ENCODE data around the gene PZP. TPM values are rescaled to one million over a fixed set of nuclear protein-coding genes. Genes with fewer than 3 reads are reported as not detected.

Gene PZP
- total RNA-seq, 1 donor from 2014 or later, result 0.67 TPM

DNA sequence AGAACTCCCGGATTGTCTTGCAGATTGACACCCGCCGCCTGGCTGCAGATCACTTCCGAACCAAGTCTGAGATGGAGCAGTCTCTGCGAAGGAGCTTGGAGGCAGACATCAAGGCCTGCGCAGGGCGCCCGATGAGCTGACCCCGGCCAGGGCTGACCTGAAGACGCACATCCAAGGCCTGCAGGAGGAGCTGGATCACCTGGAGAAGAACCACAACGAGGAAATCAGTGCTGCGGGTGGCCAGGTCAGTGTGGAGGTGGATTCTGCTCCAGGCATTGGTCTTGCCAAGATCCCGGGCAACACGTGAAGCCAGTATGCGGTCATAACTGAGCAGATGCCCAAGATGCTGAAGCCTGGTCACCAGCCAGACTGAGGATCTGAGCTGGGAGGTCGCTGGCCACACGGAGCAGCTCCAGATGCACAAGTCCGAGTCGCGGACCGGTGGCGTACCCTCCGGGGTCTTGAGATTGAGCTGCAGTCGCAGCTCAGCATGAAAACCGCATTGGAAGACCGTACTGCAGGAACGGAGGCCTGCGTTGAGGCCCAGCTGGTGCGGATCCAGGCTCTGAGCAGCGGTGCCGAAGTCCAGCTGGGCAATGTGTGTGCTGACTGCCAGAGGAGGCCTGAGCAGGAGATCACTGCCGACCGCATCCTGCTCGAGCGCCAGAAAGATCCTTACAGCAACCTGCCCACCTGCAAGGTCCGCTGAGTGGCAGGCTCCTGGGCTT is 80.1 kb downstream of the PZP start:
- Histone ChIP-seq H3K27me3 (no peaks in the 10 kb centered on the region), H3K36me3 (no peaks in the 10 kb centered on the region), H3K9me3 (no peaks in the 10 kb centered on the region), H3K4me1 (peaks cover 11% of the 10 kb centered on the region), H3K4me3 (no peak overlapping the region), H3K27ac (no peak overlapping the region)
- DNase-seq (peak; percentile 53), ATAC-seq (no peak)
- intact Hi-C loops (cut with DNase I), result no loop called here
- TF ChIP-seq, protein P1, sequence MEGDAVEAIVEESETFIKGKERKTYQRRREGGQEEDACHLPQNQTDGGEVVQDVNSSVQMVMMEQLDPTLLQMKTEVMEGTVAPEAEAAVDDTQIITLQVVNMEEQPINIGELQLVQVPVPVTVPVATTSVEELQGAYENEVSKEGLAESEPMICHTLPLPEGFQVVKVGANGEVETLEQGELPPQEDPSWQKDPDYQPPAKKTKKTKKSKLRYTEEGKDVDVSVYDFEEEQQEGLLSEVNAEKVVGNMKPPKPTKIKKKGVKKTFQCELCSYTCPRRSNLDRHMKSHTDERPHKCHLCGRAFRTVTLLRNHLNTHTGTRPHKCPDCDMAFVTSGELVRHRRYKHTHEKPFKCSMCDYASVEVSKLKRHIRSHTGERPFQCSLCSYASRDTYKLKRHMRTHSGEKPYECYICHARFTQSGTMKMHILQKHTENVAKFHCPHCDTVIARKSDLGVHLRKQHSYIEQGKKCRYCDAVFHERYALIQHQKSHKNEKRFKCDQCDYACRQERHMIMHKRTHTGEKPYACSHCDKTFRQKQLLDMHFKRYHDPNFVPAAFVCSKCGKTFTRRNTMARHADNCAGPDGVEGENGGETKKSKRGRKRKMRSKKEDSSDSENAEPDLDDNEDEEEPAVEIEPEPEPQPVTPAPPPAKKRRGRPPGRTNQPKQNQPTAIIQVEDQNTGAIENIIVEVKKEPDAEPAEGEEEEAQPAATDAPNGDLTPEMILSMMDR (IDR thresholded peaks at IDR 0.05), result no peak

DNA sequence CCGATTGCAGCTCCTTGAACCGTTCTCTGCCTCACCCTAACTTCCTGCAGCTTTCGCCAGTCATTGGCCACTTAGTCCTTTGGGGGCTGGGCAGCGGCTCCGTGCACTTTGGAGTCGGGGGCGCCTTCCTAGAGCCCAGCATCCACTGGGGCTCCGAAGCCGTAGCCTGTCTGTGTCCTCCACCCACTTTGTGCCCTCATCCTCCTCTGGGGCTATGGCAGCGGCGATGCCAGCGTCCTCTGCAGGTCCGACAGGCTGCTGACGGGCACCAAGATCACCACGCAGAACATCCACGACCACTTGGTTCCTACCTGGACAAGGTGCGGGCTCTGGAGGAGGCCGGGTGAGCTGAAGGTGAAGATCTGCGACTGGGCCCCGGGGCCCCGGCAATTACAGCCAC is 80.7 kb downstream of the PZP start:
- intact Hi-C loops (cut with DNase I), result no loop called here
- Histone ChIP-seq H3K27ac (no peak overlapping the region), H3K36me3 (no peaks in the 10 kb centered on the region), H3K4me1 (peaks cover 15% of the 10 kb centered on the region), H3K4me3 (no peak overlapping the region), H3K27me3 (no peaks in the 10 kb centered on the region), H3K9me3 (no peaks in the 10 kb centered on the region)
- DNase-seq (no peak), ATAC-seq (no peak)
- TF ChIP-seq, protein P1 (IDR thresholded peaks at IDR 0.05), result no peak

GRCh38 chr12:9124383-9125031 is 83.7 kb downstream of the PZP start:
- no peaks in the 10 kb centered on the region for H3K27me3 ChIP-seq
- H3K4me1 ChIP-seq, result peaks cover 22% of the 10 kb centered on the region
- DNase-seq, result peak; percentile 61
- peak; percentile 34 for ATAC-seq
- TF ChIP-seq, protein P1 (IDR thresholded peaks at IDR 0.05), result no peak
- intact Hi-C loops (cut with DNase I), result no loop called here
- peak overlapping the region; percentile 11 for H3K4me3 ChIP-seq
- H3K27ac ChIP-seq, result peak overlapping the region; percentile 74
- H3K36me3 ChIP-seq, result no peaks in the 10 kb centered on the region
- no peaks in the 10 kb centered on the region for H3K9me3 ChIP-seq

DNA sequence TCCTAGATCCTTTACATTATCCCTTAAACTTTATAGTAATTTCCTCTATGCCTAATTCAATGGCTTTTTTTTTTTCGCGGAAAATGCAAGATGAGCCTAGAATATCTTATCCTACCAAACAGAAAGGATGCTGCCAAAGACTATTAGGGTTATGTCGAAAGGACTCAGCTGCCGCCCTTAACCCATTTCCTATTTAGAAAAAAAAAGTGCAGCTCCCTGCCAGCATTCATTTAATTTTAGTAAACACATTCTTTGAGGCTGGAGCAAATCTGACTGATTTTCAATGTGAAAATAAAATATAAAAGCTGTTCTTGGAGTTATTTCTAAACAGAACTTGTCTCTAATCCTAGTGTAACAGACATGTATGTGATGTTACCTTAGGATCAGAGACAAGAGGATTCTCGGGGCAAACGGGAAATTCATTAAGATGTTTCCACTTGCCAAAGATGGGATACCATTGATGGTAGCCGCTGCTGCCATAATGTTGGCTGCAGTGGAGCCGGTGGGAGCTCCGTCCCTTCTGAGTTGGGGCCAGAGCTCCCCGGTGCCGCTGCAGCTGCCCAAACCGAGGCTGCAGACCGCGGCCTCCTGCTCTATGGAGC is 84.3 kb downstream of the PZP start:
- ATAC-seq (peak; percentile 37), DNase-seq (no peak)
- H3K4me3 ChIP-seq, result peak overlapping the region; percentile 11
- H3K27ac ChIP-seq, result peak overlapping the region; percentile 74
- H3K4me1 ChIP-seq, result peaks cover 24% of the 10 kb centered on the region
- no peaks in the 10 kb centered on the region for H3K9me3 ChIP-seq
- intact Hi-C loops (cut with DNase I), result no loop called here
- TF ChIP-seq, protein P1 (IDR thresholded peaks at IDR 0.05), result no peak
- H3K27me3 ChIP-seq, result no peaks in the 10 kb centered on the region
- H3K36me3 ChIP-seq, result no peaks in the 10 kb centered on the region

DNA sequence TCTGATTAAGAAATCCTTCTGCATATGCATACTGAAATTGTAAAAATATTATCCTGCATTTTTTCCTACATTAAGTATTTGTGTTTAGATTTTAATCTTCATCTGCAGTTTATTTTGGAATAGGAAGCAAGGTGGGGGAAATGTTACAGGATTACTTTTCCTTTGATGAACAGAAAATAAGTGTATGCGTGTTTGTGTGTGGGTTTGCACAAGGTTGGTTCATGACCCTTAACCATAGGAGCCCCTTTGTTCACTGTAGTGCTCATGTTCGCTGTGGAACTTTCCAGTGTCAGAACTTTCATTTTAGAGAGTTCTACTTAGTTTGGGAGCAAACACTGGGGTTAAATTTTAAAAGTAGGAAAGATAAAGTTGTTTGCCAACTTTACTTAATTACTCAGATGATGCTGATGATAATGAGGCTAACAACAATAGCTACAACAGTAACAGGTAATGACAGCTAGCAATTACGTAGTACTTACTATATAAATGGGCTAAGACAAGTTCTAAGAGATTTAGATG is 86.0 kb downstream of the PZP start:
- TF ChIP-seq, protein P1 (IDR thresholded peaks at IDR 0.05), result no peak
- Histone ChIP-seq H3K36me3 (no peaks in the 10 kb centered on the region), H3K4me3 (no peak overlapping the region), H3K27me3 (no peaks in the 10 kb centered on the region), H3K27ac (peak overlapping the region; percentile 74), H3K9me3 (no peaks in the 10 kb centered on the region), H3K4me1 (peaks cover 41% of the 10 kb centered on the region)
- DNase-seq (no peak), ATAC-seq (no peak)
- intact Hi-C loops (cut with DNase I), result no loop called here
